ENCODE measurements around the gene CLASRP.

Gene CLASRP

GRCh38 chr19:45009625-45010255 lies 29.1 kb upstream of the CLASRP start:
- no peak for DNase-seq (ENCODE audit: low read depth, low spot score)
- Histone ChIP-seq H3K9me3 (ENCODE audit: insufficient read depth, low read length) (no peaks in the 10 kb centered on the region), H3K27me3 (ENCODE audit: insufficient read depth, insufficient read length) (no peaks in the 10 kb centered on the region), H3K4me1 (ENCODE audit: insufficient read depth, insufficient read length) (peaks cover 2% of the 10 kb centered on the region), H3K36me3 (ENCODE audit: insufficient read depth, insufficient read length, low read length) (peaks cover 26% of the 10 kb centered on the region), H3K9ac (ENCODE audit: insufficient read length, low read depth) (no peak overlapping the region), H3K4me3 (ENCODE audit: insufficient read length, low read depth) (no peak overlapping the region)
- no peak for TF ChIP-seq YY1 (IDR thresholded peaks at IDR 0.05; ENCODE audit: insufficient read depth, insufficient read length)
- no peak for TF ChIP-seq SUZ12 (IDR thresholded peaks at IDR 0.05; ENCODE audit: extremely low read depth, insufficient read depth, insufficient read length)
- TF ChIP-seq ZNF274 (IDR thresholded peaks at IDR 0.05; ENCODE audit: low read depth, low read length) = no peak

- H3K9ac ChIP-seq (ENCODE audit: insufficient read length, low read depth) = no peak overlapping the region
- H3K4me1 ChIP-seq (ENCODE audit: insufficient read depth, insufficient read length) = peaks cover 2% of the 10 kb centered on the region
- H3K27me3 ChIP-seq (ENCODE audit: insufficient read depth, insufficient read length) = no peaks in the 10 kb centered on the region
- no peak overlapping the region for H3K4me3 ChIP-seq (ENCODE audit: insufficient read length, low read depth)
- no peak for TF ChIP-seq ZNF274 (IDR thresholded peaks at IDR 0.05; ENCODE audit: low read depth, low read length)
- no peak for TF ChIP-seq SUZ12 (IDR thresholded peaks at IDR 0.05; ENCODE audit: extremely low read depth, insufficient read depth, insufficient read length)
- no peak for TF ChIP-seq YY1 (IDR thresholded peaks at IDR 0.05; ENCODE audit: insufficient read depth, insufficient read length)
- DNase-seq (ENCODE audit: low read depth, low spot score) = no peak
- H3K9me3 ChIP-seq (ENCODE audit: insufficient read depth, low read length) = no peaks in the 10 kb centered on the region
- peaks cover 22% of the 10 kb centered on the region for H3K36me3 ChIP-seq (ENCODE audit: insufficient read depth, insufficient read length, low read length)
These were observed 28.5 kb upstream of the CLASRP start for GRCh38 chr19:45010306-45010705.

GRCh38 chr19:45011959-45012358 lies 26.9 kb upstream of the CLASRP start:
- Histone ChIP-seq H3K4me1 (ENCODE audit: insufficient read depth, insufficient read length) (peaks cover 2% of the 10 kb centered on the region), H3K9ac (ENCODE audit: insufficient read length, low read depth) (no peak overlapping the region), H3K4me3 (ENCODE audit: insufficient read length, low read depth) (no peak overlapping the region), H3K27me3 (ENCODE audit: insufficient read depth, insufficient read length) (no peaks in the 10 kb centered on the region), H3K36me3 (ENCODE audit: insufficient read depth, insufficient read length, low read length) (peaks cover 18% of the 10 kb centered on the region), H3K9me3 (ENCODE audit: insufficient read depth, low read length) (no peaks in the 10 kb centered on the region)
- TF ChIP-seq ZNF274 (IDR thresholded peaks at IDR 0.05; ENCODE audit: low read depth, low read length) = no peak
- no peak for TF ChIP-seq SUZ12 (IDR thresholded peaks at IDR 0.05; ENCODE audit: extremely low read depth, insufficient read depth, insufficient read length)
- TF ChIP-seq YY1 (IDR thresholded peaks at IDR 0.05; ENCODE audit: insufficient read depth, insufficient read length) = no peak
- no peak for DNase-seq (ENCODE audit: low read depth, low spot score)

GRCh38 chr19:45016388-45017314 lies 22.2 kb upstream of the CLASRP start:
- no peak for TF ChIP-seq SUZ12 (IDR thresholded peaks at IDR 0.05; ENCODE audit: extremely low read depth, insufficient read depth, insufficient read length)
- no peak for TF ChIP-seq ZNF274 (IDR thresholded peaks at IDR 0.05; ENCODE audit: low read depth, low read length)
- TF ChIP-seq YY1 (IDR thresholded peaks at IDR 0.05; ENCODE audit: insufficient read depth, insufficient read length) = no peak
- Histone ChIP-seq H3K9ac (ENCODE audit: insufficient read length, low read depth) (no peak overlapping the region), H3K27me3 (ENCODE audit: insufficient read depth, insufficient read length) (no peaks in the 10 kb centered on the region), H3K9me3 (ENCODE audit: insufficient read depth, low read length) (no peaks in the 10 kb centered on the region), H3K4me3 (ENCODE audit: insufficient read length, low read depth) (no peak overlapping the region), H3K36me3 (ENCODE audit: insufficient read depth, insufficient read length, low read length) (peaks cover 11% of the 10 kb centered on the region), H3K4me1 (ENCODE audit: insufficient read depth, insufficient read length) (no peaks in the 10 kb centered on the region)
- peak; percentile 36 for DNase-seq (ENCODE audit: low read depth, low spot score)

DNA sequence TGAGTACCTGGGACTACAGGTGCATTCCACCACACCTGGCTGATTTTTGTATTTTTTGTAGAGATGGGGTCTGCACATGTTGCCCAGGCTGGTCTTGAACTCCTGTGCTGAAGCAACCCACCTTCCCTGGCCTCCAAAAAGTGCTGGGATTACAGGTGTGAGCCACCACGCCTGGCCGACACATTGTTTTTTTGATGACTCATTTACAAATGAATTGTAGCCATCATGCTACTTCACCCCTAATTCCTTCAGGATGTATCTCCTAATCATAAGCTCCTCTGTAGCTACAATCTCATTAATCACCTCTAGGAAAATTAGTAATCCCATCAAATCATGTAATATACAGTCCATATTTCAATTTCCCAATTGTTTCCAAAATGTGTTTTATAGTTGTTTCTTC lies 19.7 kb upstream of the CLASRP start:
- Histone ChIP-seq H3K4me3 (ENCODE audit: insufficient read length, low read depth) (no peak overlapping the region), H3K9me3 (ENCODE audit: insufficient read depth, low read length) (no peaks in the 10 kb centered on the region), H3K4me1 (ENCODE audit: insufficient read depth, insufficient read length) (no peaks in the 10 kb centered on the region), H3K9ac (ENCODE audit: insufficient read length, low read depth) (no peak overlapping the region), H3K36me3 (ENCODE audit: insufficient read depth, insufficient read length, low read length) (peaks cover 14% of the 10 kb centered on the region), H3K27me3 (ENCODE audit: insufficient read depth, insufficient read length) (no peaks in the 10 kb centered on the region)
- DNase-seq (ENCODE audit: low read depth, low spot score) = no peak
- TF ChIP-seq YY1 (IDR thresholded peaks at IDR 0.05; ENCODE audit: insufficient read depth, insufficient read length) = no peak
- no peak for TF ChIP-seq ZNF274 (IDR thresholded peaks at IDR 0.05; ENCODE audit: low read depth, low read length)
- TF ChIP-seq SUZ12 (IDR thresholded peaks at IDR 0.05; ENCODE audit: extremely low read depth, insufficient read depth, insufficient read length) = no peak

- H3K4me1 ChIP-seq (ENCODE audit: insufficient read depth, insufficient read length) = no peaks in the 10 kb centered on the region
- no peaks in the 10 kb centered on the region for H3K9me3 ChIP-seq (ENCODE audit: insufficient read depth, low read length)
- peaks cover 16% of the 10 kb centered on the region for H3K36me3 ChIP-seq (ENCODE audit: insufficient read depth, insufficient read length, low read length)
- H3K9ac ChIP-seq (ENCODE audit: insufficient read length, low read depth) = no peak overlapping the region
- TF ChIP-seq YY1 (IDR thresholded peaks at IDR 0.05; ENCODE audit: insufficient read depth, insufficient read length) = no peak
- TF ChIP-seq SUZ12 (IDR thresholded peaks at IDR 0.05; ENCODE audit: extremely low read depth, insufficient read depth, insufficient read length) = no peak
- TF ChIP-seq ZNF274 (IDR thresholded peaks at IDR 0.05; ENCODE audit: low read depth, low read length) = no peak
- H3K4me3 ChIP-seq (ENCODE audit: insufficient read length, low read depth) = no peak overlapping the region
- DNase-seq (ENCODE audit: low read depth, low spot score) = no peak
- no peaks in the 10 kb centered on the region for H3K27me3 ChIP-seq (ENCODE audit: insufficient read depth, insufficient read length)
These were observed 18.8 kb upstream of the CLASRP start for GRCh38 chr19:45020071-45020470.

- no peak for DNase-seq (ENCODE audit: low read depth, low spot score)
- H3K4me3 ChIP-seq (ENCODE audit: insufficient read length, low read depth) = no peak overlapping the region
These were observed 16.9 kb upstream of the CLASRP start for GRCh38 chr19:45021971-45022370.

More at GRCh38 chr19:45021971-45022370, 16.9 kb upstream of the CLASRP start:
- Histone ChIP-seq H3K36me3 (ENCODE audit: insufficient read depth, insufficient read length, low read length) (peaks cover 17% of the 10 kb centered on the region), H3K27me3 (ENCODE audit: insufficient read depth, insufficient read length) (no peaks in the 10 kb centered on the region), H3K9ac (ENCODE audit: insufficient read length, low read depth) (no peak overlapping the region), H3K4me1 (ENCODE audit: insufficient read depth, insufficient read length) (no peaks in the 10 kb centered on the region), H3K9me3 (ENCODE audit: insufficient read depth, low read length) (no peaks in the 10 kb centered on the region)
- no peak for TF ChIP-seq ZNF274 (IDR thresholded peaks at IDR 0.05; ENCODE audit: low read depth, low read length)
- TF ChIP-seq YY1 (IDR thresholded peaks at IDR 0.05; ENCODE audit: insufficient read depth, insufficient read length) = no peak
- TF ChIP-seq SUZ12 (IDR thresholded peaks at IDR 0.05; ENCODE audit: extremely low read depth, insufficient read depth, insufficient read length) = no peak

Measured in NT2/D1 (cell line).